Muscle layer of colon (tissue), 2 donors: Measurements from ENCODE around the gene PARP12.

Source experiments
- H3K27ac ChIP-seq: one replicate; pipeline ENCODE4 v1.7.0; 2013; ENCODE audit warnings: low read depth, mild to moderate bottlenecking, low read length, moderate library complexity
- H3K27me3 ChIP-seq, 2 donors: one replicate each; pipeline ENCODE4 v1.7.0; 2013; ENCODE audit warnings: low read length in 2 of 2, mild to moderate bottlenecking in 2 of 2; ENCODE audit not compliant: insufficient read depth in 2 of 2, control insufficient read depth in 1 of 2
- H3K36me3 ChIP-seq: one replicate; pipeline ENCODE4 v1.7.0; 2013; ENCODE audit warnings: mild to moderate bottlenecking, low read length; ENCODE audit not compliant: insufficient read depth
- H3K4me1 ChIP-seq: one replicate; pipeline ENCODE4 v1.7.0; 2013; ENCODE audit warnings: mild to moderate bottlenecking, low read length; ENCODE audit not compliant: insufficient read depth
- H3K4me3 ChIP-seq, 2 donors: one replicate each; pipeline ENCODE4 v1.7.0; 2013; ENCODE audit warnings: low read length in 2 of 2, low read depth in 1 of 2, mild to moderate bottlenecking in 1 of 2, moderate library complexity in 1 of 2
- H3K9ac ChIP-seq: one replicate; pipeline ENCODE4 v1.7.0; 2013; ENCODE audit warnings: low read length
- H3K9me3 ChIP-seq: one replicate; pipeline ENCODE4 v1.7.0; 2013; ENCODE audit warnings: mild to moderate bottlenecking, low read length
- donor health status: abdominal sarcoma.
- donor health status: Adenocarcinoma of cecum.

The PARP12 gene

GRCh38 chr7:140047197-140047596 is 15.6 kb downstream of the PARP12 start:
- peaks cover 14% of the 10 kb centered on the region for H3K36me3 ChIP-seq
- no peaks in the 10 kb centered on the region for H3K4me1 ChIP-seq
- H3K27me3 ChIP-seq = no peaks in the 10 kb centered on the region
- no peak overlapping the region for H3K27ac ChIP-seq
- H3K9me3 ChIP-seq = no peaks in the 10 kb centered on the region
- H3K9ac ChIP-seq = no peak overlapping the region
- H3K4me3 ChIP-seq = no peak overlapping the region

- Histone ChIP-seq H3K4me1 (no peaks in the 10 kb centered on the region), H3K9ac (no peak overlapping the region), H3K36me3 (peaks cover 23% of the 10 kb centered on the region), H3K4me3 (no peak overlapping the region), H3K27ac (no peak overlapping the region), H3K27me3 (no peaks in the 10 kb centered on the region), H3K9me3 (no peaks in the 10 kb centered on the region)
Measured at GRCh38 chr7:140045697-140046096, 17.1 kb downstream of the PARP12 start.

- peaks cover 33% of the 10 kb centered on the region for H3K36me3 ChIP-seq
- H3K27me3 ChIP-seq = no peaks in the 10 kb centered on the region
- H3K4me1 ChIP-seq = no peaks in the 10 kb centered on the region
- H3K4me3 ChIP-seq = no peak overlapping the region
- H3K27ac ChIP-seq = no peak overlapping the region
- H3K9me3 ChIP-seq = no peaks in the 10 kb centered on the region
- H3K9ac ChIP-seq = no peak overlapping the region
Measured at GRCh38 chr7:140044251-140044650, 18.5 kb downstream of the PARP12 start.

DNA sequence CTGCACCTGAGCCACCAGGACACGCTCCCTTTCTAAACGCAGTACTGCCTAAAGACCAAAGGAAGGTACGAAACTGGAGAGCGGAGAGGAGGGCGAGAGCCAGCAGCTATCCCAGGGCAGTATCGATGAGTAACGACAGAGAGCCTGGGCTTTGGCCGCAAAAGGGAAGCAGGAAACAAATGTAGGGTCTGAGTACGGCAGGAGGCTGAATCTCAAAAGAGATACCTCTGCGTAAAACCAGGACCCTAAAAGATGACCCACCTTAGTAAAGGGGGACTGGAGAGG is 20.4 kb downstream of the PARP12 start:
- Histone ChIP-seq H3K27me3 (no peaks in the 10 kb centered on the region), H3K27ac (no peak overlapping the region), H3K36me3 (peaks cover 39% of the 10 kb centered on the region)

DNA sequence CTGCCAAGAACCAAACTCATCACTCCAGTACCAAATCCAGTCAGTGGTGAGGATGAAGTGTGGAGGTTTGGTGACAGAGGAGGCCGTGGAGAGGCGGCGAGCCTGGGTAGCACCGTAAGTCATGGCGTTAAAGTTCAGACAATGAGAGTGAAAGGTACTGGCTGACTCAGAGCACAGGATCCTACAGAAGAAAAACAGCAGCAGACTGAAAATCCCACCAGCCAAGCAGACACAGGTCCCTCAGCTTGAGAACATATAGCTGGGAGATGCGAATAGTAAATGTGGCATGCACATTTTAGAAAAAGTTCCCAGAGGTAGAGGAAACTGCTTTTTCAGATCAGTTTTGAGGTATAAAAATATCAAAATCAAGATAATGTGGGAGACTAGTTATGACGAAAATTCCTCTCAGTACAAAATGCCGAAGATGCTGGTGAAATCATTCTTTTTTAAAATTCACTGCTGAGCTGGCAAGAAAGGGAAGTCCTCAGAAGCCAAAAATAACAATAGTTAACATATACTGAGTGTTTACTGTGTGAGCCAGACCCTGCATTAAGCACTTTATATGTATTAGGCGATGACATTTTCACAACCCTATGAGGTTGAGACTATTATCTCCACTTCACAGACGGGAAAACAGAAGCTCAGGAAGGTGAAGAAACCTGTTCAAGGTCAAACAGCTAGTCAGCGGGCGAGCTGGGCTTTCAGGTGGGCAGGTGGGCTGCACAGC is 20.9 kb downstream of the PARP12 start:
- H3K27ac ChIP-seq = no peak overlapping the region
- H3K36me3 ChIP-seq = peaks cover 37% of the 10 kb centered on the region
- no peaks in the 10 kb centered on the region for H3K4me1 ChIP-seq

More for the DNA sequence above, 20.4 kb downstream of the PARP12 start:
- Histone ChIP-seq H3K4me1 (no peaks in the 10 kb centered on the region), H3K4me3 (no peak overlapping the region), H3K9me3 (no peaks in the 10 kb centered on the region), H3K9ac (no peak overlapping the region)

GRCh38 chr7:140039896-140040295 is 22.9 kb downstream of the PARP12 start:
- no peak overlapping the region for H3K4me3 ChIP-seq
- no peaks in the 10 kb centered on the region for H3K9me3 ChIP-seq
- H3K36me3 ChIP-seq = peaks cover 25% of the 10 kb centered on the region
- no peaks in the 10 kb centered on the region for H3K4me1 ChIP-seq
- H3K9ac ChIP-seq = no peak overlapping the region
- no peak overlapping the region for H3K27ac ChIP-seq
- no peaks in the 10 kb centered on the region for H3K27me3 ChIP-seq

More for the DNA sequence above, 20.9 kb downstream of the PARP12 start:
- H3K27me3 ChIP-seq = no peaks in the 10 kb centered on the region
- no peaks in the 10 kb centered on the region for H3K9me3 ChIP-seq
- H3K9ac ChIP-seq = no peak overlapping the region
- no peak overlapping the region for H3K4me3 ChIP-seq

DNA sequence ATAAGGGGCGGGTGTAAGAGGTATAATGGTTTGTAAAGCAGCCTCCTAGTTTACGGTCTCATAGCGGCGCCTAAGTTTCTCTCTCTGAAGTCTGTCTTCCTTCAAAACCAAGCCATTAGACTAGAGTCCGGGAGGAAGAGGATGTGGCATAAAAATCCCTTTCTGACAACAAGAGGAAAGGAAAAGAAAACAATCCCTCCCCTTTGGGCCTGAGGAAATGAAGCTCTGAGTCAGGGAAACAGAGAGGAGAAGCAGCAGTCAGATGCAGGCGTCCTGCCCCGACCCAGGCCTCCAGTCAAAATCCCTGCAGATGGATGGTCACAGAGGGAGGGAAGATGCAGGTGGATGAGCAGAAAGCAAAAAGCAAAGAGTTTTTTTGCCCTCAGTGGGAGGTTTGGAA is 23.7 kb downstream of the PARP12 start:
- no peak overlapping the region for H3K9ac ChIP-seq

DNA sequence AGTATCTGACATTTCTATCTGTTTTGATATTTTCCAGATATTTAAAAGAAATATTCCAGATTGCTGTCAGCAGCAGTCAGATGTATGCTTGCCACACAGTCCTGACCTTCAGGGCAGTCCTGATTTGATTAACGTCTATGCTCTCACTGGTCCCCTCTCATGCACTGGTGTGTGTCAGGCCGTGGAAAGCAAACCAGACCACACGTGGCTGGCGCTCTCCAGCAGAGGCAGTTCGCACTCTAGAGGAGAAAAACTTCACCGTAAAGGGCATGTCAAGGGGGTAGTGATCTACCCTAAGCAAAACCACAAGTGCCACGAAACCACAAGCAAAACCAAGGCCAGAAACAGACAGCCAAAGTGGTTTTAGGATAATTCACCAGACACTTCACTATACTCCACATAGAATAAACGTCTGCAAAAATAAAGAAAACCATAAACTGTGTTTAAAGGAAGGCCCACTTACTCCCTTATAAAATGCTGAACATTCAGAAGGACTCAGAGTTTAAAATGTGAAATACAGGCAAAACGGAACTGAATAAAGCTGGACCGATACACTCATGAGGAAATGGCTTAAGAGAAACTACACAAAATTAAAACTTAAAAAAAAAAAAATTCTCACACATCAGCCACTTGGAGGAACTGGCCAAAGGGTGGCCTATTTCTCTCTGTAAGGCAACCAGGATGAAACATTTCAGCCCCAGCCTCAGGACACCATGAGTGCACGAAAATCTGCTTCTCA is 26.4 kb downstream of the PARP12 start:
- Histone ChIP-seq H3K4me1 (no peaks in the 10 kb centered on the region), H3K27ac (no peak overlapping the region), H3K36me3 (peaks cover 21% of the 10 kb centered on the region), H3K9me3 (no peaks in the 10 kb centered on the region), H3K9ac (no peak overlapping the region), H3K4me3 (no peak overlapping the region), H3K27me3 (no peaks in the 10 kb centered on the region)

More for the DNA sequence above, 23.7 kb downstream of the PARP12 start:
- H3K4me3 ChIP-seq = no peak overlapping the region
- peaks cover 25% of the 10 kb centered on the region for H3K36me3 ChIP-seq
- no peaks in the 10 kb centered on the region for H3K4me1 ChIP-seq
- no peak overlapping the region for H3K27ac ChIP-seq
- H3K9me3 ChIP-seq = no peaks in the 10 kb centered on the region
- no peaks in the 10 kb centered on the region for H3K27me3 ChIP-seq

- Histone ChIP-seq H3K27me3 (no peaks in the 10 kb centered on the region), H3K9ac (no peak overlapping the region), H3K4me3 (no peak overlapping the region), H3K9me3 (no peaks in the 10 kb centered on the region), H3K4me1 (no peaks in the 10 kb centered on the region), H3K27ac (no peak overlapping the region), H3K36me3 (peaks cover 16% of the 10 kb centered on the region)
Measured at GRCh38 chr7:140035400-140036223, 27.1 kb downstream of the PARP12 start.

GRCh38 chr7:140034421-140034820 is 28.3 kb downstream of the PARP12 start:
- no peaks in the 10 kb centered on the region for H3K9me3 ChIP-seq
- no peak overlapping the region for H3K4me3 ChIP-seq
- H3K27ac ChIP-seq = no peak overlapping the region
- H3K36me3 ChIP-seq = peaks cover 6% of the 10 kb centered on the region
- no peaks in the 10 kb centered on the region for H3K27me3 ChIP-seq
- H3K4me1 ChIP-seq = no peaks in the 10 kb centered on the region
- no peak overlapping the region for H3K9ac ChIP-seq

DNA sequence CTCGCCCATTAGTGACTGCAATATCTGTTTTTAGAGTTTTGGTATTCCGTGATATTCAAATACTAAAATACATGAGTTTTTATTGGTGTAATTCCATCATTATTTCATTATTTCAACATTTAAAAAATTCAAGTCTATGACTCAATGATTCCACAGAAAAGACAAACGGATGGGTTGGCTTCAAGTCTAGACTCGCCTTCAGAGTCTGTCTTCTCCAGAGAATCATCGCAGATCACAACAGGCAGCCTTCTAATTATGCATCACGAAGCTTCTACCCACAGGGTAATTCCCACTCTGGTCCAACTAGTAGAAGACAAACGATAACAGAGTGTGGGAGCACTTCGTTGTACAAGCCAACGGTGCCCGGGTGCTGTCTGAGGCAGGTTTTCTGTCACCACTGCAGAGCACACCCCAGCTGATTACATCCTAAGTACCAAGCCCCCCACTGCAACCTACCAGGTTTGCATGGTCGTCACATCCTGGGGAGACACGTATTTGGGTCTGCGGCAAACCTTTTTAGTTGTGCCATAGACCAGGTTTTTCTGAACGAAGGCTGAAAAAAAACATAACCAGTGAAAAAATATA is 28.9 kb downstream of the PARP12 start:
- Histone ChIP-seq H3K4me1 (no peaks in the 10 kb centered on the region), H3K36me3 (peaks cover 6% of the 10 kb centered on the region), H3K4me3 (no peak overlapping the region), H3K27me3 (no peaks in the 10 kb centered on the region), H3K9me3 (no peaks in the 10 kb centered on the region), H3K9ac (no peak overlapping the region), H3K27ac (no peak overlapping the region)
